H1 (cell line): Measurements from ENCODE around the gene TDP1.

ENCODE experiments used
- POLR2A ChIP-seq, 2 experiments: IDR thresholded peaks; 1 replicate in 1 of 2; 2 replicates in 1 of 2; pipeline ENCODE4 v1.6.1; 2011; ENCODE audit warnings: low read depth in 2 of 2, low read length in 2 of 2, mild to moderate bottlenecking in 2 of 2; ENCODE audit errors: control extremely low read depth in 1 of 2
- RAD21 ChIP-seq, 2 experiments: IDR thresholded peaks in 1 of 2; conservative IDR thresholded peaks in 1 of 2; 2 replicates each; pipeline ENCODE4 v1.6.1; 2011; ENCODE audit warnings: low read depth in 2 of 2, low read length in 2 of 2, improper control_type of control experiment in 1 of 2, inconsistent platforms in 1 of 2, mild to moderate bottlenecking in 1 of 2, moderate library complexity in 1 of 2
- TF ChIP-seq, protein P1 (sequence below): IDR thresholded peaks from 2 replicates; pipeline ENCODE4 v1.6.1; 2012; ENCODE audit warnings: low read length, inconsistent platforms

DNA sequence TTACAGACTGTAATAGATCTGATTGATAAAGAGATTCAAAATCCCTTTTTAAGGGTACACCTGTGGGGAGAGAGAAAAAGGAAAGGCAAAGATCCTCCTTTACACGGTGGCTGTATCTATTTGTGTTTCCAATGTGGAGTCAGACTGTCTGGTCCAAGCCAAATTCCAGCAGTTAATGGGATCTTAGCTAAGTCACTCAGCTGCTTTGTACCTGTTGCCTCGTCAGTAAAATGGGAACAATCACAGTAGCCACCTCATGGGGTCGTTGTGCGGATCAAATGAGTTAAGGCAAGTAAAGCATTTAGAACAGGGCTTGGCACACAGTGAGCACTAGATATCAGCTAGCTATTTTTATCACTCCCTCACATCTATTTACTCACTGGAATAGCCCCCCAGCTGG lies 48.1 kb upstream of the TDP1 start:
- no peak for TF ChIP-seq RAD21 (IDR thresholded peaks at IDR 0.05 in 1 of 2, conservative IDR thresholded peaks at IDR 0.05 in 1 of 2; ENCODE audit: low read depth in 2 of 2, low read length in 2 of 2)
- no peak for TF ChIP-seq POLR2A (IDR thresholded peaks at IDR 0.05; ENCODE audit: control extremely low read depth in 1 of 2, low read depth in 2 of 2, low read length in 2 of 2)
- TF ChIP-seq, protein P1, sequence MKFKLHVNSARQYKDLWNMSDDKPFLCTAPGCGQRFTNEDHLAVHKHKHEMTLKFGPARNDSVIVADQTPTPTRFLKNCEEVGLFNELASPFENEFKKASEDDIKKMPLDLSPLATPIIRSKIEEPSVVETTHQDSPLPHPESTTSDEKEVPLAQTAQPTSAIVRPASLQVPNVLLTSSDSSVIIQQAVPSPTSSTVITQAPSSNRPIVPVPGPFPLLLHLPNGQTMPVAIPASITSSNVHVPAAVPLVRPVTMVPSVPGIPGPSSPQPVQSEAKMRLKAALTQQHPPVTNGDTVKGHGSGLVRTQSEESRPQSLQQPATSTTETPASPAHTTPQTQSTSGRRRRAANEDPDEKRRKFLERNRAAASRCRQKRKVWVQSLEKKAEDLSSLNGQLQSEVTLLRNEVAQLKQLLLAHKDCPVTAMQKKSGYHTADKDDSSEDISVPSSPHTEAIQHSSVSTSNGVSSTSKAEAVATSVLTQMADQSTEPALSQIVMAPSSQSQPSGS = no peak
